Coronary artery (tissue), 2 donors: ENCODE measurements around the gene ZNF586.
"Not testable (repeated sequence)": the region's sequence is repeated elsewhere in the genome, so short reads cannot be mapped to it uniquely, and the experiment has no call there.

Experiments
- DNase-seq: peaks from one replicate; pipeline ENCODE4 v3.0.0-alpha.2; 2017; ENCODE audit warnings: low spot score
- H3K27ac ChIP-seq, 2 donors: fragments of 200-600 bp; sonication (generic); one replicate each; pipeline ENCODE4 v1.5.1; 2016 to 2019
- H3K4me3 ChIP-seq: fragments of 200-600 bp; sonication (generic); 2 replicates; pipeline ENCODE4 v1.5.1; 2016; ENCODE audit warnings: mild to moderate bottlenecking, moderate library complexity
- TF ChIP-seq, protein P1 (sequence below): fragments of 200-600 bp; sonication (generic); IDR thresholded peaks from one replicate; pipeline ENCODE4 v1.5.1; 2019; ENCODE audit warnings: antibody characterized with exemption

ZNF586 gene

GRCh38 chr19:57819475-57820148 is 50.1 kb downstream of the ZNF586 start:
- Histone ChIP-seq H3K4me3 (peak overlapping the region; percentile 97), H3K27ac (peak overlapping the region; percentile 41 to 86)
- TF ChIP-seq, protein P1, sequence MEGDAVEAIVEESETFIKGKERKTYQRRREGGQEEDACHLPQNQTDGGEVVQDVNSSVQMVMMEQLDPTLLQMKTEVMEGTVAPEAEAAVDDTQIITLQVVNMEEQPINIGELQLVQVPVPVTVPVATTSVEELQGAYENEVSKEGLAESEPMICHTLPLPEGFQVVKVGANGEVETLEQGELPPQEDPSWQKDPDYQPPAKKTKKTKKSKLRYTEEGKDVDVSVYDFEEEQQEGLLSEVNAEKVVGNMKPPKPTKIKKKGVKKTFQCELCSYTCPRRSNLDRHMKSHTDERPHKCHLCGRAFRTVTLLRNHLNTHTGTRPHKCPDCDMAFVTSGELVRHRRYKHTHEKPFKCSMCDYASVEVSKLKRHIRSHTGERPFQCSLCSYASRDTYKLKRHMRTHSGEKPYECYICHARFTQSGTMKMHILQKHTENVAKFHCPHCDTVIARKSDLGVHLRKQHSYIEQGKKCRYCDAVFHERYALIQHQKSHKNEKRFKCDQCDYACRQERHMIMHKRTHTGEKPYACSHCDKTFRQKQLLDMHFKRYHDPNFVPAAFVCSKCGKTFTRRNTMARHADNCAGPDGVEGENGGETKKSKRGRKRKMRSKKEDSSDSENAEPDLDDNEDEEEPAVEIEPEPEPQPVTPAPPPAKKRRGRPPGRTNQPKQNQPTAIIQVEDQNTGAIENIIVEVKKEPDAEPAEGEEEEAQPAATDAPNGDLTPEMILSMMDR: no peak
- DNase-seq: peak; percentile 91

- DNase-seq: no peak
- Histone ChIP-seq H3K27ac (no peak overlapping the region), H3K4me3 (peak overlapping the region; percentile 97)
- TF ChIP-seq, protein P1: no peak
Observed at GRCh38 chr19:57820599-57820998, 51.1 kb downstream of the ZNF586 start.

- peak overlapping the region; percentile 97 for H3K4me3 ChIP-seq
- DNase-seq, H3K27ac ChIP-seq: not testable (repeated sequence)
Observed at GRCh38 chr19:57821095-57821494, 51.6 kb downstream of the ZNF586 start.

DNA sequence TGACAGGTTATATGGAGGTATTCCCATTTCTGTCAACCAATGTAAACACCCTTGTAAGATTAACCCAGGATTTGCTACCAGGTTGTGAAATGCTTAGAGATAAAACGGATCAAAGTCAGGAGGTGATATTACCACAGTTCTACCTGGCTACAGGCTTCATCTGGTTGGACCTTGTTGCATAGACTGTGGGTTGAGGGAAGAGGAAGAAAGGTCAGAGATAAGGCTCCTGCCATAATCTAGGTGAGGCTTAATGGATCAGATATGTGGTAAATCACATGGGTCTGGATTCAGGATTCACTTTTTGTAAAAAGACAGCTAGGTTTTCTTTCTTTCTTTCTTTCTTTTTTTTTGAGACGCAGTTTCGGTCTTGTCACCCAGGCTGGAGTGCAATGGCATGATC is 52.0 kb downstream of the ZNF586 start:
- DNase-seq, H3K4me3 ChIP-seq, H3K27ac ChIP-seq: not testable (repeated sequence)

- H3K27ac ChIP-seq, H3K4me3 ChIP-seq, DNase-seq: not testable (repeated sequence)
Observed at GRCh38 chr19:57823155-57823554, 53.7 kb downstream of the ZNF586 start.

- H3K4me3 ChIP-seq, DNase-seq, H3K27ac ChIP-seq: not testable (repeated sequence)
Observed at GRCh38 chr19:57823608-57824007, 54.1 kb downstream of the ZNF586 start.

DNA sequence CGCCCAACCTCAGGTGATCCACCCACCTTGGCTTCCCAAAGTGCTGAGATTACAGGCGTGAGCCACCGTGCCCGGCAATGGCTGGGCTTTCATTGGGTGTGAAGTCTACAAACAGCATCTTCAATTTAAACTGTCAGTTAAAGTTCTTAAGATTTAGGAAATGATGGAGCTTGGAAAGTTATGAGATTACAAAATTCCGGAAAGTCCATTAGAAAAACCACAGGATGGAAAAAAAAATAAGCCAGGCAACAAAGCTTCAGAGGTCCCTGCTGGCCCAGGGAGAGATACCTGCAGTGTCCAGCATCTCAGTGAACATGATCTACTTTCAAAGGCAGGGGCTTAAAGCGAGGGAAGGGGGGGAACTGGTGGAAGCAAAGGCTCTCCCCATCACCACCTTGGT is 56.0 kb downstream of the ZNF586 start:
- H3K4me3 ChIP-seq: no peak overlapping the region
- TF ChIP-seq, protein P1: no peak
- no peak for DNase-seq
- no peak overlapping the region for H3K27ac ChIP-seq

GRCh38 chr19:57829316-57829715 is 59.8 kb downstream of the ZNF586 start:
- TF ChIP-seq, protein P1: no peak
- no peak for DNase-seq
- Histone ChIP-seq H3K27ac (no peak overlapping the region), H3K4me3 (no peak overlapping the region)

DNA sequence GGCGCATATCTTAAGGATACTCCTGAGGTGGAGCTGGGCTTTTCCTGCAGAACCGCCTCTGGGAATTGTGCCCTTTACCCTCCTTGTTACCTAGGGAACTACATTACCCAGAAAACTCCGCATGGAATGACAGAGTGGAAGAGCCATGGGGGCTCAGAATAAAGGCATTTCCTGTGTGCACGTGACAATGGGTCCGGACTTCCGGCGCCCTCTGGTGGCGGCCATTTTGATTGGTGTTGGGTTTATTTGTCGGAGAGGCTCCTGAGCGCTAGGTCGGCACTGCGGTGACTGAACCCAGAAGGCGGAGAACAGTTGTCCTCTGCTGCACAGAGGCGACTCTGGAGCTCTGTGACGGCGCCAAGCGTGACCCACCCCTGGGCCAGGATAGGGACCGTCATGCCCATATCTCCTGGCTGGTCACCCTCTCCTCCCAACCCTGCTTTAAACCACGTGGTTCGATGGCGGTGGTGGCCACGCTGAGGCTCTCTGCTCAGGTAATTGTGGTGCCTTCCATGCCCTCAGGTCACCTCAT is 60.7 kb downstream of the ZNF586 start, which contains the start of gene ZNF587B:
TSS of gene ZNF587B (plus strand) at position 229 of the 532 bp plus-strand sequence. CDS start at position 459, 230 bp downstream.
- DNase-seq: peak; percentile 84
- peak within 1 kb of the TSS; percentile 74 for H3K4me3 ChIP-seq
- TF ChIP-seq, protein P1: no peak
- H3K27ac ChIP-seq: peak within 1 kb of the TSS; percentile 62 to 69
